Measurements from ENCODE around the gene SNRPD3.

Gene SNRPD3

DNA sequence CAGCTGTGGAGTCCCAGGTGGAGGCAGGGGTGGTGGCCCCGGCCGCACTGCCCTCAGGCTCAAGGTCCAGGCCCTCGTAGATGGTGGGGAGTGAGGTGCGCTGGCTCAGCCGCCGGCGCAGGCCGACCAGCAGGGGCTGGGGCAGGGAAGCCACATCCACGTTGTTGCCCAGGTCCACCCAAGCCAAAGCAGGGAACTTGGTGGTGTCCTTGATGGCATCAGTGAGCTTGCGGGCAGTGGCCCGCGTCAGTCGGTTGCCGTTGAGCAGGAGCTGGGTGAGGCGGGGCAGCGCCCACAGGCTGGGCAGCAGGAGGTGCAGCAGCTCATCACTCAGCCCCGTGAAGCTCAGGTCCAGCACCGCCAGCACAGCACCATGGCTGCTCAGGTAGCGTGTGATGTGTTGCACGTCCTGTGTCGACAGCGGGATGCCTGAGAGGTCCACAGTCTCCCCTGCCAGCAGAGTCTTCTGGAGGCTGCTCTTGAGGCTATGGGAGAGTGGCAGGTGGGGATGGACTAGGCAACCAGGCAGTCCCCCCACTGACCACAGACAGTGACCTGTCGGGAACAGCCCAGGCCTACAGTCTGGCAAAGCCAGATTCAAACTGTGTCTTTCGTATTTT lies 30.2 kb downstream of the SNRPD3 start:
- TF ChIP-seq, protein P1, sequence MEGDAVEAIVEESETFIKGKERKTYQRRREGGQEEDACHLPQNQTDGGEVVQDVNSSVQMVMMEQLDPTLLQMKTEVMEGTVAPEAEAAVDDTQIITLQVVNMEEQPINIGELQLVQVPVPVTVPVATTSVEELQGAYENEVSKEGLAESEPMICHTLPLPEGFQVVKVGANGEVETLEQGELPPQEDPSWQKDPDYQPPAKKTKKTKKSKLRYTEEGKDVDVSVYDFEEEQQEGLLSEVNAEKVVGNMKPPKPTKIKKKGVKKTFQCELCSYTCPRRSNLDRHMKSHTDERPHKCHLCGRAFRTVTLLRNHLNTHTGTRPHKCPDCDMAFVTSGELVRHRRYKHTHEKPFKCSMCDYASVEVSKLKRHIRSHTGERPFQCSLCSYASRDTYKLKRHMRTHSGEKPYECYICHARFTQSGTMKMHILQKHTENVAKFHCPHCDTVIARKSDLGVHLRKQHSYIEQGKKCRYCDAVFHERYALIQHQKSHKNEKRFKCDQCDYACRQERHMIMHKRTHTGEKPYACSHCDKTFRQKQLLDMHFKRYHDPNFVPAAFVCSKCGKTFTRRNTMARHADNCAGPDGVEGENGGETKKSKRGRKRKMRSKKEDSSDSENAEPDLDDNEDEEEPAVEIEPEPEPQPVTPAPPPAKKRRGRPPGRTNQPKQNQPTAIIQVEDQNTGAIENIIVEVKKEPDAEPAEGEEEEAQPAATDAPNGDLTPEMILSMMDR (IDR thresholded peaks at IDR 0.05; ENCODE audit: borderline replicate concordance, control extremely low read depth, extremely low read depth, insufficient read depth, missing control alignments), result no peak
- DNase-seq (ENCODE audit: low spot score), result no peak
- in situ Hi-C loops (cut with MboI; ENCODE audit: low sequenced_read_pairs, unreplicated experiment), result no loop called here

DNA sequence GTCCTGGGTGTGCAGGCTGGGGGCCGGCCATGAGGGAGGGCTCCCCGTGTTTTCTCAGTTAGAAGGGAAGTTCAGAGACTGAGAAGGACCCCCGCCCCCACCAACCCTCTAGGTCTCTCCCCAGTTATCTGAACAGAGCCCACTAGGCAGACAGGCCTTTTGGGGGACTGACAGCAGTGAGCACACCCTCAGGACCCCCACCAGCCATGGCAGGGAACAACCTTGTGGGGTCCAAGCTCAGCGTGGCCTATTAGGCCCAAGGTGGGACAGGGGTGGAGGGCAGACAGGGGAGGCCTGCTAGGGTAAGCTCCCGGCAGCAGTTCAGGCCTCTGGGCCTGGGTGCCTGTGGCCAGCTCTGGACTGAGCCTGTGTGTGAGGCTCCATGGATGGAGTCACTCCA lies 31.5 kb downstream of the SNRPD3 start:
- TF ChIP-seq, protein P1 (IDR thresholded peaks at IDR 0.05; ENCODE audit: borderline replicate concordance, control extremely low read depth, extremely low read depth, insufficient read depth, missing control alignments), result no peak
- in situ Hi-C loops (cut with MboI; ENCODE audit: low sequenced_read_pairs, unreplicated experiment), result no loop called here
- DNase-seq (ENCODE audit: low spot score), result no peak

DNA sequence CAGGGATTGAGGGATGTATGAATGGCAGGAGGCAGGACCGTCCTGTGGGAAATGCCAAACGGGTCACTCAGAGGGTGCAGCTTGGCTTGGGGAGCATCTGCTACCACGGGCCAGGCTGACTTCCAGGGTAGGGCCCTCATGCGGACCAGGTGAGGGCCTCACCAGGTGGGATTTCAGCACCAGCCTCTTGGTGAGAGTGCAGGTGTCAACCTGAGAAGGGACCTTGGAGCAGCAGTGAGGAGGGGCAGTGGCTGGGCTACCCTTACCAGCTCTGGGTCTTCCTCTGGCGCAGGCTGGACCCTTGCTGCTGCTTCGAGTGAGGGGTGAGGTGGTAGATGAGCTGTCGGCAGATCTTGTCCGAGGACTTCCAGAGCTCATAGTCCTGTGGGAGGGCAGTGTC lies 32.1 kb downstream of the SNRPD3 start:
- in situ Hi-C loops (cut with MboI; ENCODE audit: low sequenced_read_pairs, unreplicated experiment), result no loop called here
- TF ChIP-seq, protein P1 (IDR thresholded peaks at IDR 0.05; ENCODE audit: borderline replicate concordance, control extremely low read depth, extremely low read depth, insufficient read depth, missing control alignments), result no peak
- DNase-seq (ENCODE audit: low spot score), result no peak

DNA sequence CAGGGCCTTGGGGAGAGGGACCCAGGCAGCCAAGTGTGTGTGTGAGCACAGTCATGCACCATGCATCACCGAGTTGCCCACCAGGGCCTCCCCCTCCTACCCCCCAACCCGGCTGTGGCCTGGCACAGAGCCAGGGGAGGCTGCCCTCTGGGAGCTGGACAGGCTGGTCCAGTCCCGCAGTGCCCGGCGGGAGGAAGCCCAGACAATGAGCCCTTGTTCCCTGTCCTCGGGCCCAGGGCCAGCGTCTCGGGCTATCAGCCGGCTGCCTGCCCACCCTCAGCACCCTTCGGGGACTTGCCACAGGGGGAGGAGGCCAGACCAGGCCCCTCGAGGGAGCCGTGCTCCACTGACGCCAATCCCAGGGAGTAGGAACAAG lies 32.6 kb downstream of the SNRPD3 start:
- no peak for DNase-seq (ENCODE audit: low spot score)

GRCh38 chr22:24588757-24589481 lies 33.1 kb downstream of the SNRPD3 start:
- in situ Hi-C loops (cut with MboI; ENCODE audit: low sequenced_read_pairs, unreplicated experiment), result no loop called here
- no peak for DNase-seq (ENCODE audit: low spot score)
- TF ChIP-seq, protein P1 (IDR thresholded peaks at IDR 0.05; ENCODE audit: borderline replicate concordance, control extremely low read depth, extremely low read depth, insufficient read depth, missing control alignments), result no peak

More for the DNA sequence above, 32.6 kb downstream of the SNRPD3 start:
- TF ChIP-seq, protein P1 (IDR thresholded peaks at IDR 0.05; ENCODE audit: borderline replicate concordance, control extremely low read depth, extremely low read depth, insufficient read depth, missing control alignments), result no peak
- in situ Hi-C loops (cut with MboI; ENCODE audit: low sequenced_read_pairs, unreplicated experiment), result no loop called here

DNA sequence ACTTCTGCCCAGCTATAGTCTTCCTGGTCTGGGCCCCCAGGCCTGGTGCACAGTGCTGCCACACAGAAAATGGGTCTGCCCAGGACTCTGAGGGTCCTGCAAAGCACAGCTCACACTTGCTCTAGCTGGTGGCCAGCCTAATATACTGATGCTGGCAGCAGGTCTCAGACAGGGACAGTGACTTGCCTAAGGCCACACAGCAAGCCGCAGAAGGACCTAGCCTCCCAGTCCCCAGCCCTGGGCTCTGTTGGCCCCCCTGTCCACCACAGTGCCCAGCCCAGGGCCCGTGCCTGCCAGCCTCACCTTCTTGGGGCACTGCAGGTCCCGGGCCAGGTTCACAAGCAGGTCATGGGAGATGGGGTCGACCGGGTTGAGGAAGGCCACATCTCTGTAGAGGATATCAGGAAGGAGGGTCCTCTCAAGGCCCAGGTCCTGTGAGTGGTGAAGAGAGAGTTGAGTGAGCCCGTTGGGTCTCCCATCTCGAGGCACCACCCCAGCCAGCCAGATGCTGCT lies 33.8 kb downstream of the SNRPD3 start:
- in situ Hi-C loops (cut with MboI; ENCODE audit: low sequenced_read_pairs, unreplicated experiment), result no loop called here

More for the DNA sequence above, 33.8 kb downstream of the SNRPD3 start:
- no peak for DNase-seq (ENCODE audit: low spot score)
- TF ChIP-seq, protein P1 (IDR thresholded peaks at IDR 0.05; ENCODE audit: borderline replicate concordance, control extremely low read depth, extremely low read depth, insufficient read depth, missing control alignments), result no peak
